22Rv1 (cell line): ENCODE data around the gene STRN3.

Source experiments
- H3K27ac ChIP-seq: fragments of 450-650 bp; 2 replicates; pipeline ENCODE4 v1.5.1; 2017
- CTCF ChIP-seq: fragments of 450-650 bp; IDR thresholded peaks from 2 replicates; pipeline ENCODE4 v1.5.1; 2017; ENCODE audit warnings: mild to moderate bottlenecking
- ZFX ChIP-seq: fragments of 450-650 bp; IDR thresholded peaks from 2 replicates; pipeline ENCODE4 v1.6.1; 2017; ENCODE audit warnings: antibody characterized with exemption, borderline replicate concordance

The STRN3 gene

DNA sequence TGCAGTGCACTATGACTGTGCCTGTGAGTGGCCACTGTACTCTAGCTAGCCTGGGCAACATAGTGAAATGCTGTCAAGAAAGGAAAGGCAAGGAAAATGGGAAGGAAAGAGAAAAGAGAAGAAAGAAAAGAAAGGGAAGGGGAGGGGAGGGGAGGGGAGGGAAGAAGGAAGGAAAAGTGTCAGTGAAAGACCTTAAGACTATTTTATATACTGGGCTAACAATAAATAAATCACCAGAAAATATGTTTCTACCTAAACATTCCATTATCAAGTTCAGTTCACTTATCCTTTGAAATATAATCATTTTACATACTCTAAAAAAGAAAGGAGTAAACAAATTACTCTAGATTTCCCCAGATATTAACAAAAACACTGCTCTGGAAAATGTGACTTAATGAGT, 129.7 kb downstream of the STRN3 start:
- no peak overlapping the region for H3K27ac ChIP-seq
- TF ChIP-seq CTCF (no peak), ZFX (no peak)

- TF ChIP-seq CTCF (no peak), ZFX (no peak)
- no peak overlapping the region for H3K27ac ChIP-seq
These were observed 131.2 kb downstream of the STRN3 start for GRCh38 chr14:30894923-30895515.

GRCh38 chr14:30893819-30894218, 132.4 kb downstream of the STRN3 start:
- TF ChIP-seq ZFX, result no peak
- no peak for TF ChIP-seq CTCF

GRCh38 chr14:30889244-30889594, 137.0 kb downstream of the STRN3 start:
- no peak for TF ChIP-seq ZFX
- TF ChIP-seq CTCF, result no peak
- no peak overlapping the region for H3K27ac ChIP-seq

More at GRCh38 chr14:30893819-30894218, 132.4 kb downstream of the STRN3 start:
- no peak overlapping the region for H3K27ac ChIP-seq

GRCh38 chr14:30888480-30889243, 137.5 kb downstream of the STRN3 start:
- H3K27ac ChIP-seq, result no peak overlapping the region
- TF ChIP-seq ZFX (no peak), CTCF (no peak)

DNA sequence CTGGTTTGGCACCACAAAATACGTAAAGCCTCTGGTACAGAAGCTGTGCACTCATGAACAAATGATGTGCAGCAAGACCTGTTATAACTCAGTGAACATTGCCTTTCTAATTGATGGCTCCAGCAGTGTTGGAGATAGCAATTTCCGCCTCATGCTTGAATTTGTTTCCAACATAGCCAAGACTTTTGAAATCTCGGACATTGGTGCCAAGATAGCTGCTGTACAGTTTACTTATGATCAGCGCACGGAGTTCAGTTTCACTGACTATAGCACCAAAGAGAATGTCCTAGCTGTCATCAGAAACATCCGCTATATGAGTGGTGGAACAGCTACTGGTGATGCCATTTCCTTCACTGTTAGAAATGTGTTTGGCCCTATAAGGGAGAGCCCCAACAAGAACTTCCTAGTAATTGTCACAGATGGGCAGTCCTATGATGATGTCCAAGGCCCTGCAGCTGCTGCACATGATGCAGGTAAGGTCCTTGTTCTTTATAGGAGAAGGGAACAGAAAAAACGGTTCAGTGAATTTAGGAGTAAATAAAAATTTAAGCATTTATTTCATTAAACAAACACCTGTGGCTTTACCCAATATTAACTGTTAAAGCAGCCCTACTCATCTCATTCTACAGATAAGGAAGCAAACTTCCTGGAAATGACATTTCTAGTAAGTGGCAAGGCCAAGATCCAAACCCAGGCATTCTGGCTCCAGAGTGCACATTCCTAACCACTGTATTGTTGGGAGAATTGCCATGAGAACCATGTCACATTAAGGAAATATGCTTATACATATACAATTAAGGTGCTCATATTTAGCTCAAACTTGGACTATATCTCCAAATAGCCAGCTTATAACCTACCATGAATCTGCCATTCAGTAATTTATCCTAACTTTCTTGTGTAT, 140.1 kb downstream of the STRN3 start:
- no peak for TF ChIP-seq CTCF
- TF ChIP-seq ZFX, result no peak
- H3K27ac ChIP-seq, result no peak overlapping the region
